NK-92 (cell line): Measurements from ENCODE around the gene MFRP.

Experiments
- DNase-seq: peaks from one replicate; lab custom pipeline; 2025; ENCODE audit not compliant: unreplicated experiment; lab: John Stamatoyannopoulos, UW

Gene MFRP

GRCh38 chr11:119338965-119339588 lies 7.4 kb downstream of the MFRP start:
- no peak for DNase-seq

DNA sequence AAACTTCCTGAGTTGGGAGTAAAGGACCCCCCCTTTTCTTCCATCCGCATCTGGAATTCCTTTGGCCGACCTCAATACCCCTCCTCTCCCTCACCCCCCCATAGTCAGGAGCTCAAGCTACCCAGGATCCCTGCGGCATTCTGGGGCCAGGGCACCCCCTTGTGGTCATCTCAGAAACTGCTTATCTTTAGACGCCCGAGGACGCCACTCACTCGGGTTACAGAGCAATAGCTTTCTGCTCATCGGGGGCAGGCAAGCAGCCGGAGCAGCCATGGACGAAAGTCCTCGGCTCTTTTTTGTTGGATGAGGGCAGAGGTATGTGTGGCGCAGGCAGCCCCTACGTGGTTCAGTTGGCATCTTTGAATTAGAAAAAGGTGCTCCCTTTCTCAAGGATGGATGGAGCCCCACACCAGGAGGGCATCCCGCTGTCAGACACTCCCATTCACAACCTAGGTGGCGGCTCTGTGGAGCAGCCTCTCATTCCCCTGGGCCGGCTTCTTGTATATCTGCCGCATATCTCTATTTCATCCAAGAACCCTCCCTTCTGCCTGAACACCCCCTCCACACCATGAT lies 8.1 kb downstream of the MFRP start:
- DNase-seq: no peak

DNA sequence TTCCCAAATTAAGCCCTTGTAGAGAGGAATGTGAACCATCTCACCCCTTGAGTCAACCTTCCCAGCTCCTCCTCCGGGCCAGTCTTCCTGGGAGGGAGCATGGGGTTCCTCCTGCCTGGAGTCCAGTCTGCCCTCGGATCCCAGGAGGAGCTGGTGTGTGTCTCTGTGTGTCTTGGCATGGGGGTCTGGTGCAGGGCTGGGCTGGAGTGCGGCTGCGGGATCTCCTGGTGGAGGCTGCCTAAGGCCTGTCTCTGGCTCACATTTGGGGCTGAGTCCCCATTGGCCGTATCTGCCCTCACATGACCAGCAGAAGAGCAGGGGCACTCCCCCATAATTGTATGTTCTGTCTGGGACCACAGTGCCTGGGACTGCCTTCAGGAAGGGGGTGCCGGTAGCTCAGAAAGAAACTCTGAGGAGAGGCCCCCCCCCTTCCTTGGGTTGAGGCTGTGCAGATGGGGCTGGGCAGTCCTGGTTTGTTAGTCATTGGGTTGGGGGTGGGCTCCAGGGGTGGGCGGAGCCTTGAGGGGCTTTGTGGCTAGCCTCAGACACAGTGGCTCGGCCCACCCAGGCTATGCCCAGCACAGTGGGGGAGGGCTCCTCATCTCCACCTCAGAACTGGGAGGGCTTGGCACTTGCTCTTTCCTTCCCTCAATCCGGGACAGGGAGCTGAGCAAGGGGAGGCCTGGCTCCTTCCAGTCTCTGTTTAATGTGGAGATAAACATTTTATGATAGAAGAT lies 8.8 kb downstream of the MFRP start:
- DNase-seq: no peak

DNA sequence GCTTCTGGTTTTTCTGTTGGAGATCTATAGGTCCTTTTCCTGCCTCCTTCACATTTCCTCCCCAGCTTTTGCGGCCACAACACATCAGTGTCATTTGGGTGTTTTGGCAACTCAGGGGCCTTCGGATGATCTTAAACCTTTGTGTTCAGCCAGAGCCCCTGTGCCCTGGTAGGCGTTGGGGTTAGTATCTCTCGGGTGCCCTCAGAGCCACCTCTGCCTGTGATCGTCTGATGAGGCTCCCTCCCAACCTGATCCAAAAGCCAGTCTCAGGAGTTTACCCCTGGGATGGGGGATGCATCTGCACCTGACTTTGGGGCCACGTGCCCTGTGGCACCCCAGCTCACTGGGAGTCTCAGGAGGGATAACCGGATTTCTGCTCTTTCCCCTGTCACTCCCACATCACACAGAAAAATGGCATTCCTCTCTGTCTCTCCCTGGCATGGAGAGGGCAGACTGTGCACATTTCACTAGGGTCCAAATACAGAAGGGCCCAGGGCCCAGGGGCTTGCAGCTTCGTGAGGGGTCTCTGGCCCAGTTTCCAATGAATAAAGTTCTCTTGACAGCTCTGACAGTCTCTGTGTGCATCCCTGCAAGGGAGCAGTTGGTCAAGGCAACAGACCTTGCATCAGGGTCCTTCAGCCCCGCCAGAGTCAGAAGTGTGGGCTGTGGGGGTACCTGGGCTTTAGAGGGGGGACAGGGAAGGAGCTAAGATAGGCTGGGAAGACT lies 9.6 kb downstream of the MFRP start:
- no peak for DNase-seq

GRCh38 chr11:119335655-119336543 lies 10.6 kb downstream of the MFRP start:
- no peak for DNase-seq

DNA sequence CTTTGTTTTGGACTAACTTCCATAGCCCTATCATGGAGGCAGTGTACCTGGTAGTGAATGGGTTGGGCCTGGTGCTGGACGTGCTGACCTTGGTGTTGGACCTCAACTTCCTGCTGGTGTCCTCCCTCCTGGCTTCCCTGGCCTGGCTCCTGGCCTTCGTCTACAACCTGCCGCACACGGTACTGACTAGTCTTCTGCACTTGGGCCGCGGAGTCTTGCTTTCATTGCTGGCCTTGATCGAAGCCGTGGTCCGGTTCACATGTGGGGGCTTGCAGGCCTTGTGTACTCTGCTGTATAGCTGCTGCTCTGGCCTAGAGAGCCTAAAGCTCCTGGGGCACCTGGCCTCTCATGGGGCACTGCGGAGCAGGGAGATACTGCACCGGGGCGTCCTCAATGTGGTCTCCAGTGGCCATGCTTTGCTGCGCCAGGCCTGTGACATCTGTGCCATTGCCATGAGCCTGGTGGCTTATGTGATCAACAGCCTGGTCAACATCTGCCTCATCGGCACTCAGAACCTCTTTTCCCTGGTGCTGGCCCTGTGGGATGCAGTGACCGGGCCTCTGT lies 11.3 kb downstream of the MFRP start:
- DNase-seq: no peak

GRCh38 chr11:119334174-119334930 lies 12.2 kb downstream of the MFRP start, which contains the start of gene RNF26:
Gene RNF26, plus strand, starts transcription at chr11:119334527. Its CDS starts 596 bp downstream, at chr11:119335123.
- DNase-seq: peak; percentile 57

DNA sequence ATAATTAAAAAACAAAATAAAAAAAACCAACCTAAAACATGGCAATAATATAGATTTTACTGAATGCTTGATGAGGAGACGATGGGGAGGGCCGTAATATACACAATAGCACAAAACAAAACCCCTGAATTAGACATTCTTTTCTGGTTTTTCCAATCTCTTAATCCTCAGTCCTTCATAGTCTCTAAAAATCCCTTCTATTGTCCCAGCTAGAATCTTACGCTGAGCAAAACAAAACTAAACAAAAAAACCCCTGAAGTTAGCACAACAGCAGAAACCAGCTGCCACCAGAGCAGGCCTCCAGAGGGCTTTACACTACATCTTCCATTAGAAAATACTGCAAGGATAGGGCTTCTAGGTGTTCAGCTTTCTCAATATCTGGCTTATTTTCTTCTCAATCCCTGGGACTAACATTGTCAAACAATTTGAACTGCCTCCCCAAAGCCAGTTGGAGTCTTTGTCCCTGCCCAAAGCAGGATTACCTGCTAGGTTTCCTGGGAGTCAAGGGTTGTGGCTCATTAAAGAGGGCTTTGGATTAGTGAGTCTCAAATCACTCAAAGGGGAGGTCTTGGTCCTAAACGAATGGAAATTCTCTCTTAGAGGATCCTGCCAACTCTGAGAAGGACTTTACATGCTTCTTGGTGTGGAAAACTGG lies 14.3 kb downstream of the MFRP start:
- no peak for DNase-seq

DNA sequence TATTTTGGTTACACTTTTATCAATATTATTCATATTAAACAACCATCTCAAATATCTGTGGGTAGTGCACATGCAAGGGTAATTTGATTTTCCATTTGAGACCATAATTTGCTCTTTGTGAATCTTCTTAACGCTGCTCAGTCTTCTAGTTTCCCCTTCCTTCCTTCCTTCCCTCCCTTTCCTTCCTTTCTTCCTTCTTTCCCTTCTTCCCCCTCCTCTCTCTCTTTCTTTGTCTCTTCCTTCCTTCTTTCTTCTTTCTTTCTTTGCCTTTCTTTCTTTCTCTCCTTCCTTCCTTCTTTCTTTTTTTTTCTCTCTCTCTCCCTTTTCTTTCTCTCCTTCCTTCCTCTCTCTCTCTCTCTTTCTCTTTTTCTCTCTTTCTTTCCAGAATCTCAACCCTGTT lies 16.3 kb downstream of the MFRP start:
- no peak for DNase-seq

GRCh38 chr11:119329320-119329719 lies 17.2 kb downstream of the MFRP start:
- DNase-seq: no peak

- no peak for DNase-seq
These were observed 22.3 kb downstream of the MFRP start for GRCh38 chr11:119324189-119324588.

DNA sequence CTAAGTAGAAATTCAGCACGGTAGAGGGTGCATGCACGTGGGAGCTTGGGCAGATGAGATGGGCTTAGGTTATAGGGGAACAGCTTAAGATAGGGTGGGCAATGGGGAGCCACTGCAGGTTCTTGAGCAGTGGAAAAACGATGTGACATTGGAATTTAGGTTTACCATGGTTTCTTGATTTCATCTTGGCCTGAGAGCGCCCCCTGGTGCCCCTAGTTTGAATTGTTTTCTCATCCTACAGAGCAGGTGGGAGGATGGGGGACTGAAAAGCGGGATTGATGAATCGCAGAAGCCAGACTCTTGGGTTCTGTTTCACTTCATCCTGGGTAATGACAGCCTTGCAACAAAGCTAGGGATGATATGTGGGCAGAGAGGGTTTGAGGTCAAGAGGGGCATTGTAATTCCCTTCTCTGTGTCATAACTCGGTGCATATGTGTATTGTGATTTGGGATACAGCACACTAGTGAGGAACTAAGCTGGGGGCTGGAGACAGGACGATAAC lies 22.9 kb downstream of the MFRP start:
- no peak for DNase-seq

DNA sequence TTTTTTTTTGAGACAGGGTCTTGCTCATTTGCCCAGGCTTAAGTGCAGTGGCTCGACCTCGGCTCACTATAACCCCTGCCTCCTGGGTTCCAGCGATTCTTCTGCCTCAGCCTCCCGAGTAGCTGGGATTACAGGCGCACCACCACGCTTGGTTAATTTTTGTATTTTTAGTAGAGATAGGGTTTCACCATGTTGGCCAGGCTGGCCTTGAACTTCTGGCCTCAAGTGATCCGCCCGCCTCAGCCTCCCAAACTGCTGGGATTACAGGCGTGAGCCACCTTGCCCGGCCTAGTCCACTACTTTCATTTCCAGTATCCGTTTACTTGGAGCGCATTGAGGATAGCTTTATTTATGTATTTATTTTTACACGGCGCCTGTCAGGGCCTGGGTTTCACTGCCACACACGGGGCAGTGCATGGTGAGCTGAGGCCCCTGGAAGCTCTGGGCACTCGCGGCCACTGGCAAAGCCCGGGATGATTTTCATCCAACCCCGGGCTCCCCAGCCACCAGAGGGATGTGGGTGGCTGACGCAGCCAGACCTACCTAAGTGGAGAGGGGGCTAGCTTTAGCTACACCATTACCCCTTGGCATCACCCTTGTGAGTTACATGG lies 23.5 kb downstream of the MFRP start:
- no peak for DNase-seq

GRCh38 chr11:119322360-119322739 lies 24.2 kb downstream of the MFRP start:
- DNase-seq: no peak

GRCh38 chr11:119320776-119321524 lies 25.6 kb downstream of the MFRP start:
- DNase-seq: no peak

- no peak for DNase-seq
These were observed 26.2 kb downstream of the MFRP start for GRCh38 chr11:119320240-119320775.

- DNase-seq: no peak
These were observed 26.7 kb downstream of the MFRP start for GRCh38 chr11:119319700-119320239.
